ENCODE results near the gene KRTAP4-3. TPM values are rescaled to one million over a fixed set of nuclear protein-coding genes. Genes with fewer than 3 reads are reported as not detected.
A peak's percentile ranks its signal among the peaks of the same experiment; 100 is the strongest.
"Not testable (repeated sequence)": the region's sequence is repeated elsewhere in the genome, so short reads cannot be mapped to it uniquely, and the experiment has no call there.

KRTAP4-3 gene
- total RNA-seq, 1 experiment from 2014 or later = not detected

GRCh38 chr17:41123292-41123990 is 44.6 kb downstream of the KRTAP4-3 start:
- no CpG with 5 or more reads among the region's 12 CpGs for WGBS (ENCODE audit: extremely low coverage, insufficient read length, low lambda C conversion rate)
- not testable (repeated sequence) for H3K9me3 Mint-ChIP-seq; H3K23ac ChIP-seq (ENCODE audit: insufficient read length, low read depth, low read length); DNase-seq; H3K23me2 ChIP-seq (ENCODE audit: insufficient read length, low read depth, low read length, poor library complexity, severe bottlenecking); H3K36me3 Mint-ChIP-seq (ENCODE audit: insufficient read depth in 1 of 3, low read depth in 3 of 3); H2BK5ac ChIP-seq (ENCODE audit: insufficient read length, low read length); H2BK15ac ChIP-seq (ENCODE audit: low read depth, low read length); H3K27me3 ChIP-seq (ENCODE audit: insufficient read depth, low read length); H3K14ac ChIP-seq (ENCODE audit: insufficient read depth, low read length); H3K9me3 ChIP-seq (ENCODE audit: control insufficient read depth, low read depth, low read length); H4K8ac ChIP-seq (replicated peaks; ENCODE audit: insufficient read length, low read depth, low read length); H3K79me2 ChIP-seq (ENCODE audit: insufficient read depth, low read length); H4K91ac ChIP-seq (ENCODE audit: insufficient read length, low read depth, low read length); H3K56ac ChIP-seq (ENCODE audit: insufficient read length, low read depth, low read length); H2BK20ac ChIP-seq (ENCODE audit: low read depth, low read length, poor library complexity, severe bottlenecking); H3T11ph ChIP-seq (ENCODE audit: low read length); H2BK120ac ChIP-seq (ENCODE audit: low read depth, low read length, poor library complexity, severe bottlenecking); H3K27ac ChIP-seq (ENCODE audit: insufficient read length, low read depth, low read length); H3K4me3 Mint-ChIP-seq; H2BK12ac ChIP-seq (ENCODE audit: insufficient read length, low read depth, low read length); H3K4me2 ChIP-seq (ENCODE audit: insufficient read depth, insufficient read length, low read length); H3K4ac ChIP-seq (ENCODE audit: low read depth, low read length); H3K79me1 ChIP-seq (ENCODE audit: insufficient read depth, low read depth, low read length, poor library complexity, severe bottlenecking); H2AK5ac ChIP-seq (ENCODE audit: insufficient read length, low read length); H3K9ac ChIP-seq (ENCODE audit: extremely low read depth, insufficient read length, low read length); H4K20me1 ChIP-seq (ENCODE audit: control insufficient read depth, insufficient read depth, insufficient read length); H3K27me3 Mint-ChIP-seq (ENCODE audit: low read depth); H3K4me1 ChIP-seq (ENCODE audit: insufficient read depth, low read length); H2AFZ ChIP-seq (ENCODE audit: low read length); H4K5ac ChIP-seq (ENCODE audit: insufficient read length, low read depth, low read length); H3K18ac ChIP-seq (ENCODE audit: insufficient read length, low read depth, low read length)
- H3K4me1 Mint-ChIP-seq = peaks cover 11 to 12% of the 10 kb centered on the region in 2 experiments
- H3K27ac Mint-ChIP-seq = peak overlapping the region in 2 of 3 experiments; percentile 26 to 36; a peak in 2 of 7 replicates
